ENCODE data around the gene RPRD1B. TPM values are rescaled to one million over a fixed set of nuclear protein-coding genes. Genes with fewer than 3 reads are reported as not detected.

The RPRD1B gene
- total and polyA plus RNA-seq, 2 of the 4 experiments (the other 2 are of a cell fraction): 8.4 to 9.9 TPM

DNA sequence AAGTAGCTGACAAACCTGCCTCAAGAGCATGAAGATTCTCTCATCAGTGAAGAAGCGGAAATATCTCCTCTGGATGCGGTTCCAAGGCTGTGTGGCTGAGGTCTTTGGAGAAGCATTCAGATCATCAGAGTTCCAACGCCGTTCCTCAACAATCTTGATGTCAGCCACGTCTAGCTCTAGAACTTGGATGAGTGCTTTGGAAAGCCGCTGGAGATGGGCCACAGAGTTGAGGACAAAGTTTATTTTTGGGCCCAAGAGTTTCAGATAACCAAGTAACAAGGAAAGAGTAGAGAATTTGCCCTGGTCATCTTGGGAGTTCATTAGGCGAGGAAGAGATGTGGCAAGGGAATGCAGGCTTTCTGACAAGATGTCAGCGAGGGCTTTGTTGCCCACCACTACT is 21.2 kb upstream of the RPRD1B start:
- Histone ChIP-seq H3K27me3 (ENCODE audit: control insufficient read depth, insufficient read depth, low read length) (no peaks in the 10 kb centered on the region), H4K5ac (ENCODE audit: low read depth, low read length) (no peak overlapping the region), H3K4ac (ENCODE audit: low read depth, low read length) (no peak overlapping the region), H3K56ac (ENCODE audit: extremely low read depth, insufficient read depth, low read length) (no peak overlapping the region), H2AK5ac (ENCODE audit: low read depth, low read length) (no peak overlapping the region), H3K4me3 (ENCODE audit: insufficient read depth, low read depth, low read length) (no peak overlapping the region), H2BK20ac (ENCODE audit: low read depth, low read length) (no peak overlapping the region), H2AFZ (replicated peaks; ENCODE audit: low read length, poor library complexity) (no peak overlapping the region), H3K36me3 (ENCODE audit: control insufficient read depth, insufficient read depth, low read length) (peaks cover 30% of the 10 kb centered on the region), H3K9ac (ENCODE audit: low read depth, low read length) (no peak overlapping the region), H2AK9ac (replicated peaks; ENCODE audit: low read depth, low read length, poor library complexity) (no peak overlapping the region), H3K23ac (ENCODE audit: low read depth, low read length) (no peak overlapping the region), H4K91ac (ENCODE audit: insufficient read depth, low read depth, low read length) (no peak overlapping the region), H3K4me2 (ENCODE audit: low read depth, low read length) (no peak overlapping the region), H3K9me1 (ENCODE audit: insufficient read depth, low read length) (peaks cover 8% of the 10 kb centered on the region), H2BK5ac (ENCODE audit: low read depth, low read length, poor library complexity, severe bottlenecking) (no peak overlapping the region), H2BK120ac (ENCODE audit: low read depth, low read length) (no peak overlapping the region), H3K79me1 (ENCODE audit: low read depth in 1 of 2, low read length in 2 of 2) (peaks cover 54 to 58% of the 10 kb centered on the region in 2 experiments), H4K8ac (ENCODE audit: low read depth in 2 of 2, low read length in 2 of 2) (no peak overlapping the region), H3K27ac (ENCODE audit: insufficient read depth, low read length) (no peak overlapping the region), H3K9me3 (ENCODE audit: control insufficient read depth, insufficient read depth, low read length) (peaks cover 2% of the 10 kb centered on the region), H2BK15ac (ENCODE audit: low read depth, low read length) (no peak overlapping the region), H3K4me1 (ENCODE audit: control insufficient read depth, insufficient read depth, low read length) (no peaks in the 10 kb centered on the region), H4K20me1 (ENCODE audit: insufficient read depth, low read length) (0 out of 2 replicates have a peak, but pooled peaks cover 3% of the 10 kb centered on the region), H3K18ac (ENCODE audit: low read depth, low read length) (no peak overlapping the region), H3K14ac (replicated peaks; ENCODE audit: low read depth, low read length) (no peak overlapping the region)
- in situ Hi-C loops (cut with MboI; ENCODE audit: low sequenced_read_pairs) (no loop called here), dilution Hi-C loops (cut with HindIII; ENCODE audit: low sequenced_read_pairs, unreplicated experiment) (no loop called here), intact Hi-C loops (cut with micrococcal nuclease) (no loop called here)
- BruUV-seq (replicated peaks): no TSS peak
- ATAC-seq (ENCODE audit: low read depth) (no peak), DNase-seq (no peak)
- 100% methylated on average over 1 of the region's 8 CpGs; no CpG with 5 or more reads in 1 of the 2 experiments for WGBS, 2 experiments (ENCODE audit: extremely low coverage in 2 of 2, insufficient read length in 1 of 2)
- ChIA-PET POLR2A (ENCODE audit: unreplicated experiment) (no interaction called here), CTCF (no interaction called here)
- TF ChIP-seq MAZ (IDR thresholded peaks at IDR 0.05; ENCODE audit: borderline replicate concordance, low read depth, low read length): no peak
- no peak for TF ChIP-seq RFX5 (IDR thresholded peaks at IDR 0.05; ENCODE audit: low read depth, low read length)
- TF ChIP-seq NFE2L2 (IDR thresholded peaks at IDR 0.05; ENCODE audit: low read depth, low read length): no peak
- TF ChIP-seq, protein P1, sequence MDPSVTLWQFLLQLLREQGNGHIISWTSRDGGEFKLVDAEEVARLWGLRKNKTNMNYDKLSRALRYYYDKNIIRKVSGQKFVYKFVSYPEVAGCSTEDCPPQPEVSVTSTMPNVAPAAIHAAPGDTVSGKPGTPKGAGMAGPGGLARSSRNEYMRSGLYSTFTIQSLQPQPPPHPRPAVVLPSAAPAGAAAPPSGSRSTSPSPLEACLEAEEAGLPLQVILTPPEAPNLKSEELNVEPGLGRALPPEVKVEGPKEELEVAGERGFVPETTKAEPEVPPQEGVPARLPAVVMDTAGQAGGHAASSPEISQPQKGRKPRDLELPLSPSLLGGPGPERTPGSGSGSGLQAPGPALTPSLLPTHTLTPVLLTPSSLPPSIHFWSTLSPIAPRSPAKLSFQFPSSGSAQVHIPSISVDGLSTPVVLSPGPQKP (IDR thresholded peaks at IDR 0.05; ENCODE audit: borderline replicate concordance, low read depth, low read length): no peak
- no peak for TF ChIP-seq RCOR1 (IDR thresholded peaks at IDR 0.05; ENCODE audit: insufficient replicate concordance, low read length)
- TF ChIP-seq MXI1 (IDR thresholded peaks at IDR 0.05; ENCODE audit: borderline replicate concordance, low read depth, low read length): no peak
- no peak for TF ChIP-seq SMC3 (IDR thresholded peaks at IDR 0.05; ENCODE audit: low read depth, low read length)
- no peak for TF ChIP-seq BHLHE40 (IDR thresholded peaks at IDR 0.05; ENCODE audit: low read depth, low read length)
- TF ChIP-seq MAFK (IDR thresholded peaks at IDR 0.05; ENCODE audit: low read depth, low read length): no peak
- TF ChIP-seq, protein P2, sequence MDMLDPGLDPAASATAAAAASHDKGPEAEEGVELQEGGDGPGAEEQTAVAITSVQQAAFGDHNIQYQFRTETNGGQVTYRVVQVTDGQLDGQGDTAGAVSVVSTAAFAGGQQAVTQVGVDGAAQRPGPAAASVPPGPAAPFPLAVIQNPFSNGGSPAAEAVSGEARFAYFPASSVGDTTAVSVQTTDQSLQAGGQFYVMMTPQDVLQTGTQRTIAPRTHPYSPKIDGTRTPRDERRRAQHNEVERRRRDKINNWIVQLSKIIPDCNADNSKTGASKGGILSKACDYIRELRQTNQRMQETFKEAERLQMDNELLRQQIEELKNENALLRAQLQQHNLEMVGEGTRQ (IDR thresholded peaks at IDR 0.05; ENCODE audit: low read depth, low read length): no peak
- no peak for TF ChIP-seq CEBPB (IDR thresholded peaks at IDR 0.05; ENCODE audit: low read depth, low read length)
- TF ChIP-seq CTCF (conservative IDR thresholded peaks at IDR 0.05; ENCODE audit: low read depth, low read length): no peak
- no peak for TF ChIP-seq CHD1 (IDR thresholded peaks at IDR 0.05; ENCODE audit: low read depth, low read length)
- TF ChIP-seq RAD21 (IDR thresholded peaks at IDR 0.05; ENCODE audit: low read length): no peak
- no peak for TF ChIP-seq FOS (IDR thresholded peaks at IDR 0.05; ENCODE audit: low read depth, low read length)
- no peak for TF ChIP-seq POLR2A (IDR thresholded peaks at IDR 0.05; ENCODE audit: low read depth, low read length)

Data from IMR-90 (cell line).